Islet of Langerhans (tissue), 1 donor: ENCODE results near the gene NCK1.

Experiments used
- FAIRE-seq: peaks from one replicate; lab custom pipeline; 2011; peaks lifted over from hg19 to GRCh38; lab: Jason Lieb, UNC

NCK1 gene

DNA sequence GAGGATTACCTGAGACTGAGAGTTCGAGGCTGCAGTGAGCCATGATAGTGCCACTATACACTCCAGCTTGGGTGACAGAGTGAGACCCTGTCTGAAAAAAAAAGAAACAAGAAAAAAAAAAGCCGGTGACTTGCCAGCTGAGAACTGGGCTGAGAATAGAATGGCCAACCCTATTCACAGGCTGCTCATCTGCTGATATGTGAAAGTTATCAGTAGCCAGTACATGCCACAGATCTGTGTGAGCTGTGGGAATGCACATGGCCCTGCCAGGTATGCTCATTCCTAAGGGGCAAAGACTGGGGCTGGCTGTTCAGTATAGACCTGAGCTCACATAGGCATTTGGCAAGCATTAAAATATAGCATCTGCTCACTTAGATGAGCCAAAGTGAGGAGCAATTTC lies 126.6 kb downstream of the NCK1 start:
- FAIRE-seq, result no peak

DNA sequence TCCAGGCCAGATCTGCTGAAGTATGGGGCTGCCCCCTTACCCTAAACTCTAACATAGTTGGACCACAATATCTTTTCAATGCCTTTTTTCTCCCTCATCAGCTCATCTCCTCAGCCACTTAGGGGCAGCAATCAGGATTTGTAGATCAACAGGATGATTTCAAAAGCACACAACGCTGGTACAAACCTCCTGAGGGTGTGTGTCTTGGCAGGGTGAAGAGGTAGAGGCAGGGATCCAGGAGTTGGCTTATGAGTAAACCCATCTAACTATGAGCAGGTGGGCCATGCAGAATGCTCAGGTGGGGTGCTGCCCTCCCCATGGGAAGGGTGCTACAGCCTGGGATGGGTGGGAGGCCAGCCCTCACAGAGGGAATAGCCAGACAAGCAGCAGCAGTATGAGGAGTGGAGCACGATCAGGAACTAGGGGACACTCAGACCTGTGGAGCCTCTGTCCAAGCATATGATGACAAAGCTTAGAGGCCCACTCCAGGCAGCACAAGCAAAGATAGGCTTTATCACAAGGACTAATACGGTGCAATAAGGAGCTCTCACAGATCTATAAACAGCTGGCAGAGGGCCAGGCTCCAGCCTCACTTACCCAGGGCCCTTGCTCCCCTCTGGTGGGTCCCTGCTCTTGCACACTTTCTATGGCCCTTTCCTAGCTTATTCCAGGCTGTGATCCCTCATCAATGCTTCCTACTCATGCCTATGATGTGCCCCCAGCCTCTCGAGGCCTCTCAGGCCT lies 127.9 kb downstream of the NCK1 start:
- FAIRE-seq, result no peak

DNA sequence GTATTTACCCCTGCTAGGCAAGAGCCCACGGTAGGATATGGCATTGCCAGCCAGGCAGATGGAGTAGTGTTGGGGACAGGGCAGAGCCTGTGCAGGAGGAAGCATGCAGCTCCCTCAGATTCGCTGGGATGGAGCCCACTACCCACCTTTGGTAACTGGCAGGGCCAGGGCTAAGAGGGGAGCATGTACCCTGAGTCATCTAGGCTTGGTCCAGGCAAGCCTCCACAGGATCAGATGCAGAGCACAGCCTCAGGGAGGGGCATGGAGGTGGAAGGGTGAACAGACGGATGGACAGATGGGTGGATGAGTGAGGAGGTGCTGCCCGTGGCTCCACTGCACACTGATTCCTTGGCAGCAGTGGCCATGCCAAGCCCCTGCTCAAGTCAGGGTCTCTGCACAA lies 128.8 kb downstream of the NCK1 start:
- no peak for FAIRE-seq

DNA sequence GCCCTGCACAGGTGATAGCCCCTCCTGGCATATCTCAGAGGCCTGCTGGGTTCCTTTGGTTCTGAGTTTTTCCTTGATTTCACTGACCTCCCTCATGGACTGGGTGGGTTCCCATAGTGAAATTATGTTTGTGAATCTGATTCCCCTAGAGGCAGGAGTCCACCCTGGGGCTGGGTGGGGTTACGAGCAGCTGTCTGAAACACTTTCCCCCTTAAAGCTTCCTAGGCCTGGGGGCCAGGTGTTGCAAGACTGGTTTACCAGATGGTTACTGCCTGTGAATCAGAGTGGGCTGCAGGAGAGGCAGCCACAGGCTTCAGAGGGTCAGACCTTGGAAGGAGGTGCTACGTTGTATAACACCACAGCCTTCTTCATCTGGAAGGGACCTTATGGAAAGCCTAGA lies 130.1 kb downstream of the NCK1 start:
- no peak for FAIRE-seq

- FAIRE-seq, result no peak
These were observed 132.9 kb downstream of the NCK1 start for GRCh38 chr3:136994772-136995516.

- no peak for FAIRE-seq
These were observed 133.6 kb downstream of the NCK1 start for GRCh38 chr3:136995652-136996051.
